GM12892 (cell line): ENCODE results near the gene LCN2.

ENCODE experiments used
- POLR2AphosphoS5 ChIP-seq: IDR thresholded peaks from 2 replicates; pipeline ENCODE4 v1.6.1; 2011; ENCODE audit warnings: low read depth, low read length, control low read depth
- TAF1 ChIP-seq: IDR thresholded peaks from 2 replicates; pipeline ENCODE4 v1.6.1; 2011; ENCODE audit warnings: low read depth, mild to moderate bottlenecking, control low read depth, low read length, borderline replicate concordance

- TF ChIP-seq TAF1 = no peak
- no peak for TF ChIP-seq POLR2AphosphoS5
Observed at GRCh38 chr9:128159522-128159783, 10.2 kb downstream of the LCN2 start.
